GM12865 (cell line): ENCODE results near the gene AHSP.
A peak's percentile ranks its signal among the peaks of the same experiment; 100 is the strongest.
"Not testable (repeated sequence)": the region's sequence is repeated elsewhere in the genome, so short reads cannot be mapped to it uniquely, and the experiment has no call there.

Experiments used
- DNase-seq: peaks from one replicate; pipeline ENCODE4 v3.0.0; 2010; ENCODE audit warnings: low read depth
- H3K4me3 ChIP-seq: 2 replicates; pipeline ENCODE4 v1.5.1; 2011; ENCODE audit warnings: mild to moderate bottlenecking, low read depth, low read length, control low read depth
- CTCF ChIP-seq: IDR thresholded peaks from 2 replicates; pipeline ENCODE4 v1.5.1; 2011; ENCODE audit warnings: low read length, control low read depth, low read depth, inconsistent platforms; ENCODE audit not compliant: insufficient read depth; ENCODE audit errors: missing control alignments

Gene AHSP

DNA sequence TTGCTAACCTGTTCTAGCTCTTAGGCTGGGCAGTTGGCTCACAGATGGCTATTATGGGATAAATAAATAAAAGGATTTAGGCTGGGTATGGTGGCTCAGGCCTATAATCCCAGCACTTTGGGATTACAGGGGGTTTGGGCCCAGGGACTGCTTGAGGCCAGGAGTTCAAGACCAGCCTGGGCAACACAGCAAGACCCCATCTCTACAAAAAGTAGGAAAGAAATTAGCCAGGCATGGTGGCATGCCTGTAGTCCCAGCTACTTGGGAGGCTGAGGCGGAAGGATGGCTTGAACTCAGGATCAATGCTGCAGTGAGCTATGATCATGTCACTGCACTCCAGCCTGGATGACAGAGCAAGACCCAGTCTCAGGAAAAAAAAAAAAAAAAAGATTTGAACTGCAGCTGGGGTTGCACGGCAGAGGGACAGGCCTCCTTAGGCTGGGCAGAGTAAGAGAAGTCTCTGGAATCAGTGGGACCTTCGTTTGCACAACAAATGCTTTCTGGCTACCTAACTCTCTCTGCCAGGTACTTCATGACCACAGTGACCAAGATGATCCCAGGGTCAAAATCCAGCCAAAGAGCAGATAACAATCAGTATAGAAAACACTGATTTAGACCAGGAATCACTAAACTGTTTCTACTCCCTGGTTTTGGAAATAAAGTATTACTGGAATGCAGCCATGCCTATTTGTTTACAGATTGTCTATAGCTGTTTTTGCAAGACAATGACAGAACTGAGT, 26.3 kb upstream of the AHSP start:
- no peak for TF ChIP-seq CTCF
- H3K4me3 ChIP-seq: no peak overlapping the region
- DNase-seq: no peak

DNA sequence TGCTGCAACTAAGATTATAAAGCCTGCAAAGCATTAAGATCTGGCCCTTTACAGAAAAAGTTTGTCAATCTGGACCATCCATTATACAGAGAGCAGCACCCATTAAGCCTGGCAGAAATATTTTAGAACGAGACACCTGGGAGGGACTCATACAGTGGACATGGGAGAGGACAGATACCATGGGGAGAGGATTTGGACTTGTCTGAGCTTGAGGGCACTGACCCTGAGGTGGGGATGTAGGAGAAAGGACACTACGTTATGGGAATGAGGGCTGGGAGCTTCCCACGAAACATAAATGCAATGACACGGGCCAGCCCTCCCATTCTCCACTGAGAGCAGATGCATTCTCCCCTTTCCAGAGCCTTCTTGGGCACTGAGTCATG, 25.7 kb upstream of the AHSP start:
- DNase-seq: no peak
- H3K4me3 ChIP-seq: no peak overlapping the region
- TF ChIP-seq CTCF: no peak

DNA sequence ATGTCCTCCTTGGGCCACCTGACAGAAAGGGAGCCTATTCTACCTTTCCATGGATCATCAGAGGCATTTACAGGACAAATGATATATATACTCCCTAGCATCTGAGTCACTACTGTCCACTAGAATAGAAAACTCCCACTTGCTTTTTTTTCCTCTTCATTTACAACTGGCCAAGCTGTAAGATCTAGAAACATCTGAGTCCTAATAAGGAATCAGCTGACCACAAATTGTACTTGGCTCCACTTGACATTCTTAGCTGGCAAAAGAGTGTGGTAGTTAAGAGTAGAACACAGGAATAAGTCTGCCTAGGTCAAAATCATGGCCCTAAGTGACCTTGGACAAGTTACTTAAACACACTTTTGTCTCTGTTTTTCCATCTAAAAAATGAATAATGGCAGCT, 24.7 kb upstream of the AHSP start:
- no peak for TF ChIP-seq CTCF
- DNase-seq: no peak
- H3K4me3 ChIP-seq: no peak overlapping the region

- not testable (repeated sequence) for DNase-seq
These were observed 24.1 kb upstream of the AHSP start for GRCh38 chr16:31503555-31503954.

GRCh38 chr16:31504159-31504558, 23.5 kb upstream of the AHSP start:
- H3K4me3 ChIP-seq: no peak overlapping the region
- no peak for TF ChIP-seq CTCF
- DNase-seq: no peak

More at GRCh38 chr16:31503555-31503954, 24.1 kb upstream of the AHSP start:
- H3K4me3 ChIP-seq: not testable (repeated sequence)

DNA sequence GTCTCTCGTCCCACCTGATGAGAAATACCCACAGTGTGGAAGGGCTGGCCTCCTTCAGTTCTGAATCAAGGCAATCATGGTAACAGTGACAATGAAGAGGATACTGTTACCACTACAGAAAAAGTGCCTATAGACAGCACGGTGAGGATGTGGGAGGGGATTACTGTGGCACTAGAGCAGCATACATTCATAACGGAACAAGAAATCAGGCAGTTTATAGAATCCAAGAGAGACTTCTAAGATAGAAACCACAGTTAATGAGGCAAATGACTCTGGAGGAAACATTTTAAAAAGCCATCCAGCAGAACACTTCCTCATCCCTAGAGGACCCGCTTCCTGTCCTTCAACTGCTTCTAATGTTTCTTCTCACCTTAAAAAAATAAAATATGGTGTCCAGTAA, 22.2 kb upstream of the AHSP start:
- DNase-seq: peak; percentile 78
- TF ChIP-seq CTCF: no peak
- H3K4me3 ChIP-seq: no peak overlapping the region

DNA sequence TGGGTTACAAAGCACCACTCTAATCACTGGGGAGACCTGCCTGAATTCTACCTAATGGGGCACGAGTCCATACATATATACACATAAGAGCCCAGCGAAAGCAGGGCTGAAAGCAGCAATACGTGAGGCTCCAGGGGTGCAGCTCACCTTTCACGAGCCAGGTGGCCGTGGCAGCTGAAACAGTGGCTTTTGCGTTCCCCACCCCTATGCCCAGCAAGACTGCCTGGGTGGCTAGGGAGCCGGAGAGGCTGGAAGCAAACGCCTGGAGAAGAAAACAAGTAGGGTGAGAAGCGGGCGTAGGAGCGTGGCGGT, 20.1 kb upstream of the AHSP start:
- peak overlapping the region; percentile 100 for H3K4me3 ChIP-seq
- DNase-seq: peak; percentile 36
- TF ChIP-seq CTCF: no peak
